ENCODE data around the gene ABCC12. TPM values are rescaled to one million over a fixed set of nuclear protein-coding genes. Genes with fewer than 3 reads are reported as not detected.

The ABCC12 gene
- total RNA-seq, 4 donors from 2014 or later: not detected

DNA sequence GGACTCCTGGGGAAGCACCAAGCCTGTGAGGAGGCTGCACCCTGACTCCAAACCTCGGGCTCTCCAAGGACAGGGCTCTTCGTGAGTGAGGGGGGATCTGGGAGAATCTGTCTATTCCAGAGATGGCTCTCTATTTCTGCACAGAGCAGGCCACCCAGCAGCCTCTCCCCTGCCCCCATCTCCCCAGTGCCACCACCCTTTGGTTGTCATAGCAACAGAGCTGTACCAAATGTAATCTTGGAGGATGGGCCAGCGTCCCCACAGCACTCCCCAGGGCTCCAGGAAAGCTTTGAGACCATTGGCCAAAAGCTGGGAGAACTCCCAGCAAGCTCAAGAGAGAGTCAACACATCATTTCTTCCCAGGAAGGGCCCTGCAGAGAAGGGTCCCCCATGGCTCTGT, 49.3 kb downstream of the ABCC12 start:
- DNase-seq (ENCODE audit: low spot score) (no peak), ATAC-seq (ENCODE audit: low FRiP score) (no peak)
- TF ChIP-seq, protein P1, sequence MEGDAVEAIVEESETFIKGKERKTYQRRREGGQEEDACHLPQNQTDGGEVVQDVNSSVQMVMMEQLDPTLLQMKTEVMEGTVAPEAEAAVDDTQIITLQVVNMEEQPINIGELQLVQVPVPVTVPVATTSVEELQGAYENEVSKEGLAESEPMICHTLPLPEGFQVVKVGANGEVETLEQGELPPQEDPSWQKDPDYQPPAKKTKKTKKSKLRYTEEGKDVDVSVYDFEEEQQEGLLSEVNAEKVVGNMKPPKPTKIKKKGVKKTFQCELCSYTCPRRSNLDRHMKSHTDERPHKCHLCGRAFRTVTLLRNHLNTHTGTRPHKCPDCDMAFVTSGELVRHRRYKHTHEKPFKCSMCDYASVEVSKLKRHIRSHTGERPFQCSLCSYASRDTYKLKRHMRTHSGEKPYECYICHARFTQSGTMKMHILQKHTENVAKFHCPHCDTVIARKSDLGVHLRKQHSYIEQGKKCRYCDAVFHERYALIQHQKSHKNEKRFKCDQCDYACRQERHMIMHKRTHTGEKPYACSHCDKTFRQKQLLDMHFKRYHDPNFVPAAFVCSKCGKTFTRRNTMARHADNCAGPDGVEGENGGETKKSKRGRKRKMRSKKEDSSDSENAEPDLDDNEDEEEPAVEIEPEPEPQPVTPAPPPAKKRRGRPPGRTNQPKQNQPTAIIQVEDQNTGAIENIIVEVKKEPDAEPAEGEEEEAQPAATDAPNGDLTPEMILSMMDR (IDR thresholded peaks at IDR 0.05): no peak

Other genes starting within 250 kb of the ABCC12 start
- 10 to 100 TPM; 50.8 to 80.9 (median 53.9) TPM for gene LONP2, start 88.3 kb upstream of the ABCC12 start, total RNA-seq
- 1 to 10 TPM in 1 of 4 donors, under 1 TPM in 3; 0.24 to 1.2 (median 0.58) TPM for gene ABCC11, start 91.5 kb upstream of the ABCC12 start, total RNA-seq
- 10 to 100 TPM; 30.7 to 42.7 (median 39.6) TPM for gene SIAH1, start 229.4 kb upstream of the ABCC12 start, total RNA-seq